Gastrocnemius medialis (tissue), 4 donors: Measurements from ENCODE around the gene PPP1CC.

Experiments used
- CTCF ChIP-seq, 5 experiments: fragments of 450-650 bp in 3 of 5; fragments of 200-600 bp in 2 of 5; sonication (generic) in 2 of 5; IDR thresholded peaks in 4 of 5; conservative IDR thresholded peaks in 1 of 5; 1 replicate in 4 of 5; 2 replicates in 1 of 5; pipeline ENCODE4 v1.5.1; 2016 to 2019; ENCODE audit warnings: antibody characterized with exemption in 5 of 5, mild to moderate bottlenecking in 3 of 5, moderate library complexity in 3 of 5
- POLR2A ChIP-seq, 2 donors: fragments of 450-650 bp; IDR thresholded peaks; one replicate each; pipeline ENCODE4 v1.6.1; 2017; ENCODE audit warnings: antibody characterized with exemption in 2 of 2, mild to moderate bottlenecking in 2 of 2, moderate library complexity in 2 of 2

GRCh38 chr12:110743571-110744093, 941 bp upstream of the PPP1CC start:
- TF ChIP-seq CTCF (IDR thresholded peaks at IDR 0.05 in 4 of 5, conservative IDR thresholded peaks at IDR 0.05 in 1 of 5) (no peak), POLR2A (IDR thresholded peaks at IDR 0.05) (no peak)
